ENCODE results near the gene VCAM1. TPM values are rescaled to one million over a fixed set of nuclear protein-coding genes. Genes with fewer than 3 reads are reported as not detected.

Gene VCAM1
- total RNA-seq, 1 experiment from 2014 or later: 0.07 TPM

DNA sequence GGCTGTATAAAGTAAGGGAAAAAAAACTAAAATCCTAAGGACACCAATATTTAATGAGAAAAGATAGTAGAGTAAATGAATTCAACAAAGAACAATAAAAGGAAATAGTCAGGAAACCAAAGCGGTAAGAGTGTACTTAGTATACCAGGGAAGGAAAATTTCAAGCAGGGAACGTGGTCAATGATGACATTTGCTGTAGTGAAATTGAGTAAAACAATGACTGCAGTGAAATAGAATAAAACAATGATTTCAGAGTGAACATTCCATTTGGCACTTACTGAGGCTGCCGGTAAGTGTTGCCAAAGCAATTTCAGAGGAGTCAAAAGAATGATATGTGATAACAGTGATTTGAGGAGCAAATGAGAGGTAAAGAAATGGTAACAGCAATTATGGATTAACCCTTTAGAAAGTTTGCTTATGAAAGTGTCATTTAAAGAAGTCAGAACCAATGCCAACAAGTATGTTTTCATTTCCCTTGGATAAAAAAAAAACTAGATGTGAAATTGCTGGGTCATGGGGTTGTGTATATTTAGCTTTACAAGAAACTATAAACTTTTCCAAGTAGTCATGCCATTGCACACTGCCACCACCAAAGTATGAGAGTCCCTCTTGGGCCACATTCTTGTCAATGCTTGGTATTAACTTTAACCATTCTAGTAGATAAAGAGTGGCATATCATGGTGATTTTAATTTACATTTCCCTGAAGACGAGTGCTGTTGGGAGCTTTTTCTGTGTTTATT lies 50.5 kb downstream of the VCAM1 start:
- Histone ChIP-seq H3K4ac (ENCODE audit: low read depth, low read length) (no peak overlapping the region), H3K4me1 (ENCODE audit: insufficient read depth, low read length) (no peaks in the 10 kb centered on the region), H2AK5ac (ENCODE audit: insufficient read length, low read length) (no peak overlapping the region), H4K20me1 (ENCODE audit: control insufficient read depth, insufficient read depth, insufficient read length) (no peaks in the 10 kb centered on the region), H3K27ac (ENCODE audit: insufficient read length, low read depth, low read length) (no peak overlapping the region), H4K8ac (replicated peaks; ENCODE audit: insufficient read length, low read depth, low read length) (no peak overlapping the region), H3K14ac (ENCODE audit: insufficient read depth, low read length) (no peak overlapping the region), H3K27me3 (ENCODE audit: insufficient read depth, low read length) (no peaks in the 10 kb centered on the region), H2AFZ (ENCODE audit: low read length) (no peak overlapping the region), H3K23ac (ENCODE audit: insufficient read length, low read depth, low read length) (no peak overlapping the region), H3K56ac (ENCODE audit: insufficient read length, low read depth, low read length) (no peak overlapping the region), H4K91ac (ENCODE audit: insufficient read length, low read depth, low read length) (no peak overlapping the region), H2BK5ac (ENCODE audit: insufficient read length, low read length) (no peak overlapping the region), H3K18ac (ENCODE audit: insufficient read length, low read depth, low read length) (no peak overlapping the region), H3K79me1 (ENCODE audit: insufficient read depth, low read depth, low read length, poor library complexity, severe bottlenecking) (no peaks in the 10 kb centered on the region), H3K4me2 (ENCODE audit: insufficient read depth, insufficient read length, low read length) (no peak overlapping the region), H3T11ph (ENCODE audit: low read length) (no peak overlapping the region), H3K79me2 (ENCODE audit: insufficient read depth, low read length) (no peaks in the 10 kb centered on the region), H2BK12ac (ENCODE audit: insufficient read length, low read depth, low read length) (no peak overlapping the region), H3K23me2 (ENCODE audit: insufficient read length, low read depth, low read length, poor library complexity, severe bottlenecking) (no peaks in the 10 kb centered on the region), H3K9ac (ENCODE audit: extremely low read depth, insufficient read length, low read length) (no peak overlapping the region), H2BK120ac (ENCODE audit: low read depth, low read length, poor library complexity, severe bottlenecking) (no peak overlapping the region), H2BK20ac (ENCODE audit: low read depth, low read length, poor library complexity, severe bottlenecking) (no peak overlapping the region), H4K5ac (ENCODE audit: insufficient read length, low read depth, low read length) (no peak overlapping the region), H3K9me3 (ENCODE audit: control insufficient read depth, low read depth, low read length) (no peaks in the 10 kb centered on the region), H2BK15ac (ENCODE audit: low read depth, low read length) (no peak overlapping the region)
- H3K9me3 Mint-ChIP-seq: no peaks in the 10 kb centered on the region
- no peaks in the 10 kb centered on the region for H3K36me3 Mint-ChIP-seq (ENCODE audit: insufficient read depth in 1 of 3, low read depth in 3 of 3)
- H3K27ac Mint-ChIP-seq: no peak overlapping the region
- H3K4me3 Mint-ChIP-seq: no peak overlapping the region
- no peaks in the 10 kb centered on the region; the same call in 1 of the 2 replicates for H3K27me3 Mint-ChIP-seq (ENCODE audit: low read depth)
- H3K4me1 Mint-ChIP-seq: no peaks in the 10 kb centered on the region
- TF ChIP-seq, protein P1, sequence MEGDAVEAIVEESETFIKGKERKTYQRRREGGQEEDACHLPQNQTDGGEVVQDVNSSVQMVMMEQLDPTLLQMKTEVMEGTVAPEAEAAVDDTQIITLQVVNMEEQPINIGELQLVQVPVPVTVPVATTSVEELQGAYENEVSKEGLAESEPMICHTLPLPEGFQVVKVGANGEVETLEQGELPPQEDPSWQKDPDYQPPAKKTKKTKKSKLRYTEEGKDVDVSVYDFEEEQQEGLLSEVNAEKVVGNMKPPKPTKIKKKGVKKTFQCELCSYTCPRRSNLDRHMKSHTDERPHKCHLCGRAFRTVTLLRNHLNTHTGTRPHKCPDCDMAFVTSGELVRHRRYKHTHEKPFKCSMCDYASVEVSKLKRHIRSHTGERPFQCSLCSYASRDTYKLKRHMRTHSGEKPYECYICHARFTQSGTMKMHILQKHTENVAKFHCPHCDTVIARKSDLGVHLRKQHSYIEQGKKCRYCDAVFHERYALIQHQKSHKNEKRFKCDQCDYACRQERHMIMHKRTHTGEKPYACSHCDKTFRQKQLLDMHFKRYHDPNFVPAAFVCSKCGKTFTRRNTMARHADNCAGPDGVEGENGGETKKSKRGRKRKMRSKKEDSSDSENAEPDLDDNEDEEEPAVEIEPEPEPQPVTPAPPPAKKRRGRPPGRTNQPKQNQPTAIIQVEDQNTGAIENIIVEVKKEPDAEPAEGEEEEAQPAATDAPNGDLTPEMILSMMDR (conservative IDR thresholded peaks at IDR 0.05): no peak
- no CpG with 5 or more reads among the region's 4 CpGs for WGBS (ENCODE audit: extremely low coverage, insufficient read length, low lambda C conversion rate)
- DNase-seq: no peak
